ENCODE measurements around the gene DNAJC3. TPM values are rescaled to one million over a fixed set of nuclear protein-coding genes. Genes with fewer than 3 reads are reported as not detected.

DNAJC3 gene
- total and polyA plus RNA-seq, 2 experiments from 2014 or later: 19.5 to 27.5 TPM

GRCh38 chr13:95642028-95642621 is 34.8 kb upstream of the DNAJC3 start:
- H4K20me1 ChIP-seq (replicated peaks; ENCODE audit: insufficient read depth): no peaks in the 10 kb centered on the region; the same call in 1 of the 2 replicates
- Mint-ChIP-seq H3K9me3 (no peaks in the 10 kb centered on the region), H3K4me1 (peaks cover 21% of the 10 kb centered on the region), H3K36me3 (ENCODE audit: low read depth) (peaks cover 25% of the 10 kb centered on the region), H3K4me3 (peak overlapping the region; percentile 61), H3K27ac (no peak overlapping the region), H3K27me3 (ENCODE audit: insufficient read depth, low read depth, poor library complexity) (peaks cover 11% of the 10 kb centered on the region)
- no peak overlapping the region for H3K27ac ChIP-seq (ENCODE audit: low read depth)
- TF ChIP-seq POLR2AphosphoS5 (IDR thresholded peaks at IDR 0.05; ENCODE audit: low read depth) (0 out of 2 replicates have a peak, but pooled peaks have one; percentile 4), ZNF114 (CRISPR knock-in tag; IDR thresholded peaks at IDR 0.05) (no peak), ZNF462 (CRISPR knock-in tag; IDR thresholded peaks at IDR 0.05) (no peak), NANOG (IDR thresholded peaks at IDR 0.05; ENCODE audit: borderline replicate concordance) (no peak), JUNB (IDR thresholded peaks at IDR 0.05; ENCODE audit: unreplicated experiment) (no peak)
- TF ChIP-seq, protein P1, sequence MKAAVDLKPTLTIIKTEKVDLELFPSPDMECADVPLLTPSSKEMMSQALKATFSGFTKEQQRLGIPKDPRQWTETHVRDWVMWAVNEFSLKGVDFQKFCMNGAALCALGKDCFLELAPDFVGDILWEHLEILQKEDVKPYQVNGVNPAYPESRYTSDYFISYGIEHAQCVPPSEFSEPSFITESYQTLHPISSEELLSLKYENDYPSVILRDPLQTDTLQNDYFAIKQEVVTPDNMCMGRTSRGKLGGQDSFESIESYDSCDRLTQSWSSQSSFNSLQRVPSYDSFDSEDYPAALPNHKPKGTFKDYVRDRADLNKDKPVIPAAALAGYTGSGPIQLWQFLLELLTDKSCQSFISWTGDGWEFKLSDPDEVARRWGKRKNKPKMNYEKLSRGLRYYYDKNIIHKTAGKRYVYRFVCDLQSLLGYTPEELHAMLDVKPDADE (IDR thresholded peaks at IDR 0.05): no peak
- H3F3A ChIP-seq (replicated peaks; ENCODE audit: low read depth): no peaks in the 10 kb centered on the region
- 0 out of 2 replicates have a peak, but pooled peaks cover 4% of the 10 kb centered on the region for H3K36me3 ChIP-seq (ENCODE audit: insufficient read depth)
- H3K4me3 ChIP-seq: peak overlapping the region; percentile 80
- H3K79me2 ChIP-seq (replicated peaks; ENCODE audit: insufficient read depth): 0 out of 2 replicates have a peak, but pooled peaks cover 5% of the 10 kb centered on the region
- peaks cover 21% of the 10 kb centered on the region for H3K27me3 ChIP-seq (ENCODE audit: insufficient read depth)
- peaks cover 15% of the 10 kb centered on the region for H3K4me1 ChIP-seq (ENCODE audit: insufficient read depth)
- H2AFZ ChIP-seq: peak overlapping the region; percentile 63; the same call in 1 of the 2 replicates
- ATAC-seq (peak; percentile 79), DNase-seq (ENCODE audit: low spot score) (peak; percentile 87)
- H3K4me2 ChIP-seq: peak overlapping the region; percentile 92
- no peaks in the 10 kb centered on the region for H3K9me2 ChIP-seq (ENCODE audit: insufficient read depth)

Data from GM23338 (cell line).